Gastroesophageal sphincter (tissue), 3 donors: Measurements from ENCODE around the gene LPP.

Experiments used
- POLR2A ChIP-seq, 2 donors: fragments of 450-650 bp; IDR thresholded peaks; one replicate each; pipeline ENCODE4 v1.6.1; 2017; ENCODE audit warnings: antibody characterized with exemption in 2 of 2, mild to moderate bottlenecking in 2 of 2, moderate library complexity in 1 of 2
- TF ChIP-seq, protein P1 (sequence below), 4 experiments: fragments of 200-600 bp in 2 of 4; fragments of 450-650 bp in 2 of 4; sonication (generic) in 1 of 4; IDR thresholded peaks; one replicate each; pipeline ENCODE4 v1.5.1; 2017 to 2019; ENCODE audit warnings: antibody characterized with exemption in 4 of 4, mild to moderate bottlenecking in 2 of 4, moderate library complexity in 2 of 4

GRCh38 chr3:188900421-188900951, 746.5 kb downstream of the LPP start:
- TF ChIP-seq, protein P1, sequence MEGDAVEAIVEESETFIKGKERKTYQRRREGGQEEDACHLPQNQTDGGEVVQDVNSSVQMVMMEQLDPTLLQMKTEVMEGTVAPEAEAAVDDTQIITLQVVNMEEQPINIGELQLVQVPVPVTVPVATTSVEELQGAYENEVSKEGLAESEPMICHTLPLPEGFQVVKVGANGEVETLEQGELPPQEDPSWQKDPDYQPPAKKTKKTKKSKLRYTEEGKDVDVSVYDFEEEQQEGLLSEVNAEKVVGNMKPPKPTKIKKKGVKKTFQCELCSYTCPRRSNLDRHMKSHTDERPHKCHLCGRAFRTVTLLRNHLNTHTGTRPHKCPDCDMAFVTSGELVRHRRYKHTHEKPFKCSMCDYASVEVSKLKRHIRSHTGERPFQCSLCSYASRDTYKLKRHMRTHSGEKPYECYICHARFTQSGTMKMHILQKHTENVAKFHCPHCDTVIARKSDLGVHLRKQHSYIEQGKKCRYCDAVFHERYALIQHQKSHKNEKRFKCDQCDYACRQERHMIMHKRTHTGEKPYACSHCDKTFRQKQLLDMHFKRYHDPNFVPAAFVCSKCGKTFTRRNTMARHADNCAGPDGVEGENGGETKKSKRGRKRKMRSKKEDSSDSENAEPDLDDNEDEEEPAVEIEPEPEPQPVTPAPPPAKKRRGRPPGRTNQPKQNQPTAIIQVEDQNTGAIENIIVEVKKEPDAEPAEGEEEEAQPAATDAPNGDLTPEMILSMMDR (IDR thresholded peaks at IDR 0.05), result no peak
- TF ChIP-seq POLR2A (IDR thresholded peaks at IDR 0.05), result no peak
